Measurements from ENCODE around the gene MRPL55. TPM values are rescaled to one million over a fixed set of nuclear protein-coding genes. Genes with fewer than 3 reads are reported as not detected.

MRPL55 gene
- total and polyA plus RNA-seq, 2 of the 13 experiments (the other 11 are each of a cell fraction or from before 2014, with no cell fraction given) = 58.6 to 92.9 TPM

DNA sequence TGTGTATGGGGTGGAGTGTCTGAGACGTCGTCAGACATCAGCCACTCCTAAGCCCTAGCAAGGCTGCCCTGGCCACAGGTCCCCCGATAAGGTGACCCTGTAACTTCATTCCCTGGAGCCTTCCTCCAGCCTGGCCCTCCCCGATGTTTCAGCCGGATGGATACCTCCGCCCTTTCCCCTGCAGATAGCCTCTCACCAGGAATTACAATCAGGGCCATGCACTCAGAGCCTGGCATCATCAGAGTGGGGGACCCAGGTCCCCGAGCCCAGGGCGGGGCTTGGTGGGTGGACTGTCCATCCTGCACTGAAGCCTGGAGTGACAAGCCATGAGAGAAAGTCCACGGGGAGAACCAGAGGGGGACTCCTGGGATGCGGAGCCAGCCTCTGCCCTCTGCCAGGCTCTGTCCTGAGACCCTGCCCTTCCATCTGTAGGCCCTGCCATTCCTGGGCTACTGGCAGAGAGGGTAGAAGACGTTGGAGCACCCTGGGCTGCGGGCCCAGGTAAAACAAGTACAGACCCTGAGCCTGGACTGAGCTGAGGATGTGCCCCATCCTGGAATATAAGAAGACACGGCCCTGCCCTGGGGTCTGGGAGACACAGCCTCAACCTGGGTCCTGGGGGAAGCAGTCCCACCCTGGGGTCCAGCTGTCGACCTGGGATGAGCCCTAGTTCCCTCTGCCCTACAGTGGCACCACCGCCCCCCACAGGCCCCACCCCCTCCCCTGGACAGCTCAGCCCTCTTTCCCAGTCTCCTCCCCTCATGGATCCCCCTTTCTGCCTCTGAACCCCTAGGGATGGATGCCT, 43.4 kb downstream of the MRPL55 start:
- FAIRE-seq = no peak
- TF ChIP-seq ZNF33A (CRISPR knock-in tag; IDR thresholded peaks at IDR 0.05; ENCODE audit: borderline replicate concordance) (no peak), ZNF335 (CRISPR knock-in tag; IDR thresholded peaks at IDR 0.05) (no peak), ZNF703 (CRISPR knock-in tag; IDR thresholded peaks at IDR 0.05; ENCODE audit: borderline replicate concordance) (no peak), SMC3 (IDR thresholded peaks at IDR 0.05; ENCODE audit: low read length) (no peak), ETV6 (CRISPR knock-in tag; conservative IDR thresholded peaks at IDR 0.05) (no peak)
- TF ChIP-seq, protein P1, sequence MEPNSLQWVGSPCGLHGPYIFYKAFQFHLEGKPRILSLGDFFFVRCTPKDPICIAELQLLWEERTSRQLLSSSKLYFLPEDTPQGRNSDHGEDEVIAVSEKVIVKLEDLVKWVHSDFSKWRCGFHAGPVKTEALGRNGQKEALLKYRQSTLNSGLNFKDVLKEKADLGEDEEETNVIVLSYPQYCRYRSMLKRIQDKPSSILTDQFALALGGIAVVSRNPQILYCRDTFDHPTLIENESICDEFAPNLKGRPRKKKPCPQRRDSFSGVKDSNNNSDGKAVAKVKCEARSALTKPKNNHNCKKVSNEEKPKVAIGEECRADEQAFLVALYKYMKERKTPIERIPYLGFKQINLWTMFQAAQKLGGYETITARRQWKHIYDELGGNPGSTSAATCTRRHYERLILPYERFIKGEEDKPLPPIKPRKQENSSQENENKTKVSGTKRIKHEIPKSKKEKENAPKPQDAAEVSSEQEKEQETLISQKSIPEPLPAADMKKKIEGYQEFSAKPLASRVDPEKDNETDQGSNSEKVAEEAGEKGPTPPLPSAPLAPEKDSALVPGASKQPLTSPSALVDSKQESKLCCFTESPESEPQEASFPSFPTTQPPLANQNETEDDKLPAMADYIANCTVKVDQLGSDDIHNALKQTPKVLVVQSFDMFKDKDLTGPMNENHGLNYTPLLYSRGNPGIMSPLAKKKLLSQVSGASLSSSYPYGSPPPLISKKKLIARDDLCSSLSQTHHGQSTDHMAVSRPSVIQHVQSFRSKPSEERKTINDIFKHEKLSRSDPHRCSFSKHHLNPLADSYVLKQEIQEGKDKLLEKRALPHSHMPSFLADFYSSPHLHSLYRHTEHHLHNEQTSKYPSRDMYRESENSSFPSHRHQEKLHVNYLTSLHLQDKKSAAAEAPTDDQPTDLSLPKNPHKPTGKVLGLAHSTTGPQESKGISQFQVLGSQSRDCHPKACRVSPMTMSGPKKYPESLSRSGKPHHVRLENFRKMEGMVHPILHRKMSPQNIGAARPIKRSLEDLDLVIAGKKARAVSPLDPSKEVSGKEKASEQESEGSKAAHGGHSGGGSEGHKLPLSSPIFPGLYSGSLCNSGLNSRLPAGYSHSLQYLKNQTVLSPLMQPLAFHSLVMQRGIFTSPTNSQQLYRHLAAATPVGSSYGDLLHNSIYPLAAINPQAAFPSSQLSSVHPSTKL (CRISPR knock-in tag; IDR thresholded peaks at IDR 0.05) = no peak
- TF ChIP-seq, protein P2, sequence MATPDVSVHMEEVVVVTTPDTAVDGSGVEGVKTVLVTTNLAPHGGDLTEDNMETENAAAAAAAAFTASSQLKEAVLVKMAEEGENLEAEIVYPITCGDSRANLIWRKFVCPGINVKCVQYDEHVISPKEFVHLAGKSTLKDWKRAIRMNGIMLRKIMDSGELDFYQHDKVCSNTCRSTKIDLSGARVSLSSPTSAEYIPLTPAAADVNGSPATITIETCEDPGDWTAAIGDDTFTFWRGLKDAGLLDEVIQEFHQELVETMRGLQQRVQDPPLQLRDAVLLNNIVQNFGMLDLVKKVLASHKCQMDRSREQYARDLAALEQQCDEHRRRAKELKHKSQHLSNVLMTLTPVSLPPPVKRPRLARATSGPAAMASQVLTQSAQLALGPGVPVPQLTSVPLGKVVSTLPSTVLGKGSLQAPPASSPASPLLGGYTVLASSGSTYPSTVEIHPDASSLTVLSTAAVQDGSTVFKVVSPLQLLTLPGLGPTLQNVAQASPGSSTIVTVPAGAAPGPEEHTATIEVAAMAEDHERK (CRISPR knock-in tag; IDR thresholded peaks at IDR 0.05; ENCODE audit: low read depth) = no peak

More for the DNA sequence above, 43.4 kb downstream of the MRPL55 start:
- Histone ChIP-seq H3K79me2 (ENCODE audit: insufficient read depth, low read length) (no peaks in the 10 kb centered on the region), H2AFZ (ENCODE audit: low read length) (no peak overlapping the region), H3K9me3 (ENCODE audit: low read length) (no peaks in the 10 kb centered on the region), H3K36me3 (replicated peaks in 1 of 2; ENCODE audit: control insufficient read depth in 1 of 2, insufficient read depth in 2 of 2, low read length in 2 of 2) (no peaks in the 10 kb centered on the region), H4K20me1 (ENCODE audit: insufficient read depth, low read length) (no peaks in the 10 kb centered on the region), H3K4me3 (replicated peaks in 1 of 3; ENCODE audit: insufficient read depth in 1 of 3, low read depth in 2 of 3, low read length in 3 of 3) (no peak overlapping the region), H3K4me1 (ENCODE audit: insufficient read depth, low read length) (no peaks in the 10 kb centered on the region), H3K4me2 (ENCODE audit: low read depth, low read length) (no peak overlapping the region), H3K27me3 (ENCODE audit: control insufficient read depth in 1 of 2, insufficient read depth in 2 of 2, low read length in 2 of 2) (peaks cover 10 to 44% of the 10 kb centered on the region in 2 experiments; a peak in 4 of 5 replicates), H3K27ac (ENCODE audit: extremely low read length, insufficient read depth, low read length) (no peak overlapping the region), H3K9ac (ENCODE audit: insufficient read depth, low read depth, low read length) (no peak overlapping the region)
- no peak for ATAC-seq
- WGBS (ENCODE audit: low lambda C conversion rate) = 21% methylated on average over 6 of the region's 15 CpGs
- in situ Hi-C loops (cut with HindIII; ENCODE audit: extremely low pct_ligation_motif_present, low pct_unique_long_range_greater_than_20kb) = no loop called here
- ChIA-PET POLR2A (no interaction called here), CTCF (ENCODE audit: low intra/inter-chr PET ratio, low total read pairs) (no interaction called here)
- no peak for DNase-seq (ENCODE audit: low spot score)
- intact Hi-C loops (cut with micrococcal nuclease; ENCODE audit: unreplicated experiment) = no loop called here
- no TSS peak for BruUV-seq (replicated peaks)

All from HepG2 (cell line).